HL-60/S4 treated with retinoic acid at 250 ng/mL for 4 days and 3 days (cell line): ENCODE measurements around the gene ATF4.
"Not testable (repeated sequence)": the region's sequence is repeated elsewhere in the genome, so short reads cannot be mapped to it uniquely, and the experiment has no call there.

Experiments used
- in situ Hi-C: fragments of 300-500 bp; cut with MboI; formaldehyde crosslinking; loops from 2 replicates; pipeline ENCODE4 v1.7.0; 2022; ENCODE audit warnings: low sequenced_read_pairs

The ATF4 gene

DNA sequence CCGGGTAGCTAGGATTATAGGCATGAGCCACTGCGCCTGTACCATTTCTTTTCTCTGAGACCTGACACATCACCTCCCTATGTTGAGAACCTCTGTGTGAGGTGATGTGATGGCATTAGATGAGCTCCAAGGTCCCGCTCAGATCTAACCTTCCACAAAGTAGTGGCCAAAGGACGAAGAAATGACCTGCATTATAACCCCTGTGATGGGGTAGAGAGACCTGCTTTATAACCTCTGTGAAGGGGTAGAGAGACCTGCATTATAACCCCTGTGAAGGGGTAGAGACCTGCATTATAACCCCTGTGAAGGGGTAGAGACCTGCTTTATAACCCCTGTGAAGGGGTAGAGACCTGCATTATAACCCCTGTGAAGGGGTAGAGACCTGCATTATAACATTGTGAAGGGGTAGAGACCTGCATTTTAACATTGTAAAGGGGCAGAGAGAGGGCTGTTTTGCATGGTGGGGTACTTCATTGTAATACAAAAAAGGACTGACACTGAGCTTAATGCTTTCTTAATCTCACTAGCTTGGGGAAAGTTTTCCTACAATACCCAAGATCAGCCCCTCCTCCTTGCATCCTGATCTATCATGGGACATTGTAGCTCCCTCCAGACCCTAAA, 9.7 kb upstream of the ATF4 start:
- in situ Hi-C loops = no loop called here

DNA sequence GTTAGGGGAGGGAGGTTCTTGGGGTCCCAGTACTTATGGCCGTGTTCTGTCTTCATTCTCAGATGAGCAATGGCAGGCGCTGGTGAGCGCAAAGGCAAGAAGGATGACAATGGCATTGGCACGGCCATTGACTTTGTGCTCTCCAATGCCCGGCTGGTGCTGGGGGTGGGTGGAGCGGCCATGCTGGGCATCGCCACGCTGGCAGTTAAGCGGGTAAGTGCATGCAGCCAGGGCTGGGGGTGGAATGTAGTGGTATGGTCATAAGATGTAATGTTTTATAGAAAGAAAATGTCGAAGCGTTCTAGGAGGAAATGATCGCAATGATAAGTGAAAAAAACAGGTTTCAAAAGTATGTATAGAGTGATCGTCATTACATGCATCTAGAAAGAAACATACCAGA, 9.1 kb upstream of the ATF4 start:
- in situ Hi-C loops = no loop called here

DNA sequence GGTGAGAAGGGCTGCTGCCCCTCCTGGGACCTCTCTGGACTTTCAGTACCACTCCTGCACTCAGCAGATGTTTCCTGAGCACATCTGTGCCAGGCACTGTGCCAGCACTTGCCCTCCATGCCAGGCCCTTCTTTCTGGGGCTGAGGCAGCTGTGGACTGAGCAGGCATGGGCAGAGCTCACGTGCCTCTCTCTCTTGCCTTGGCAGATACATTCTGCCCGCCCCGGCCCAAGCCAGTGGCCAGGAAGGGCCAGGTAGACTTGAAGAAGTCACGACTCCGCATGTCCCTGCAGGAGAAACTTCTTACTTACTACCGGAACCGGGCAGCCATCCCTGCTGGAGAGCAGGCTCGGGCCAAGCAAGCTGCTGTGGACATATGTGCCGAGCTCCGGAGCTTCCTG, 8.3 kb upstream of the ATF4 start:
- in situ Hi-C loops = no loop called here

DNA sequence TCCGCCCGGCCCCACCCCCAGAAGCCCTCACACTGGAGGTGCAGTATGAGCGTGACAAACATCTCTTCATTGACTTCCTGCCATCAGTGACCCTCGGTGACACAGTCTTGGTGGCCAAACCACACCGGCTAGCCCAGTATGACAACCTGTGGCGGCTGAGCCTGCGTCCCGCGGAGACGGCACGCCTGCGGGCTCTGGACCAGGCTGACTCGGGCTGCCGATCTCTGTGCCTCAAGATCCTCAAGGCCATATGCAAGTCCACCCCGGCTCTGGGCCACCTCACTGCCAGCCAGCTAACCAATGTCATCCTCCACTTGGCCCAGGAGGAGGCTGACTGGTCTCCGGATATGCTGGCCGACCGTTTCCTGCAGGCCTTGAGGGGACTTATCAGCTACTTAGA, 6.6 kb upstream of the ATF4 start:
- in situ Hi-C loops = no loop called here

DNA sequence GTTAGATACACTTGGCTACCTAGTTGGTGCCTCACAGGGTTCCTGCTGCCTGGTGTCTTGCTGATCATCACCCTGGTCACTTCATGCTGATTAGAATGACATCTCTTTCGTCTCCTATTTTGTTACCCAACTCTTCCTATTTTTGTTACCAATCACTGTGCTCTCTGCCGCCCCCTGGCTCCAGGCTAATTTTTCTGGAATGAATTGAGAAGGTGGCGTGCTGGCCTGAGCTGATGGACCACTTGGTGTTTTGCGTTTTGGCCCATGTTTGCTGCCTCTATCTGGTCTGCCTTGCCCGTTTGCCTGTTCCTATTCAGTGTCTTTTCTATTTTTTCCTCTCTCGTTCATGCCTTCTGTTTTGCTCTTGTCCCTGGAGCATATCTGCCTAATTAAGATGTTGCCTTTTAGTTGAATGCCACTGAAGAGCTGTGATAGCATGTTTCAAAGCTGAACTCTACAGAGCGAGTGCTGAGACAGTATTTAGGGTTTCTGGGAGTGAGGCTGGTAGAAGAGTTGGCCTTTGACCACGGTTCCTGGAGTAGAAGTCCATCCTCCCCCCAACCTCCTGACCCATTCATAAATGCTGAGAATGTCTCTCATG, 5.9 kb upstream of the ATF4 start:
- in situ Hi-C loops = no loop called here

DNA sequence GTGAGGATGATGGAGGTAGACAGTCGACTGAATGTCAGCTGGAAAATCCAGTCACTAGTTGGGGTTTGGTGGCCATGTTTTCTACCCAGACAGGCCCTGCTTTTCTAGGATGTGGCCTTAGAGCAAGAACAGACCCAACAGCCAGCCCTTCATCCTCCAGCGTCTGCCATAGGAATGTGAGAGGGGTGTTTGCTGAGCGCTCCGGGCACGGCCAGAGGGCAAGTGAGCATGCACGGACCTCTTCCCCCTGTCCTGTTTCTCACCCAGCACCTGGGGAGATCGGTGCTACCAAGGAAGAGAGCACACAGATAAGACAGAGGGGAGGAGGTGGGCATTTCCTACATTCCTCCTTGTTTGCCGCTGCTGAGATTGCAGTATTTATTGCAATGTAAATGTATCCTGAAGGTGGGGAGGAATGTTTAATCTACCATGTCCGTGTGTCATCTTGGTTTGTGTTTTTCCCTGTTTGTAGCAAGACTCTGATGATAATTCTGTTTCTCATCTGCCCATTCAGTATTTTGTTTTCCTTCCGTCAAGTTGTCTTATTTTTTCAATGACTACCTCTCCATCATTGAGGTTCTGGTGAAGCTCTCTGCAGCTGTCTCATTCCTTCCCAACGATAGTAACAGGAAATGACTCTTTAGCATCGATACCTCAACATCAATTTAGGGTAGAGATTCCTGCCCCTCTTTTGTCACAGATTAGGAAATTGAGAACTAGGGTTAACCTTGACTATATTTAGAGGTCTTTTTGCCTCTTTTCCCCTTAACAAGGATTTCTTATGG, 4.9 kb upstream of the ATF4 start:
- in situ Hi-C loops = no loop called here

DNA sequence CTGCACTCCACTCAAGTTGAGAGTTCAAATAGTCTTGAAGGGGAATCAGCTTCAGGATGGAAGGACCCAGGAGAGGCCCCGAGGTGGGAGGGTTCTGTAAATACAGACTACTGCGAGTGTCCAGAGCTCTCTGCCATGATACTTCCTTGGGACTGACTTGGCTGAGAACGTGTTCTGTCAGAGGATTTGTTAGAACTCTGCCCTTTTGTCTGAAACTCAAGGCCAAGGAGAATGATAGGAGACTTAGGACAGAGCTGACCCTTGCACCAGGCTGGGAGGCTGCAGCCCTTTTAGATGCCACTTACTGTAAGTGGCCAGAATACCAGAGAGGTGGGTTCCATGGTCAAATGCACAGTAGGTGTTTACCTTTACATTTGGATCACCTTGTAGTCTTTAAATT, 2.9 kb upstream of the ATF4 start:
- in situ Hi-C loops = no loop called here

DNA sequence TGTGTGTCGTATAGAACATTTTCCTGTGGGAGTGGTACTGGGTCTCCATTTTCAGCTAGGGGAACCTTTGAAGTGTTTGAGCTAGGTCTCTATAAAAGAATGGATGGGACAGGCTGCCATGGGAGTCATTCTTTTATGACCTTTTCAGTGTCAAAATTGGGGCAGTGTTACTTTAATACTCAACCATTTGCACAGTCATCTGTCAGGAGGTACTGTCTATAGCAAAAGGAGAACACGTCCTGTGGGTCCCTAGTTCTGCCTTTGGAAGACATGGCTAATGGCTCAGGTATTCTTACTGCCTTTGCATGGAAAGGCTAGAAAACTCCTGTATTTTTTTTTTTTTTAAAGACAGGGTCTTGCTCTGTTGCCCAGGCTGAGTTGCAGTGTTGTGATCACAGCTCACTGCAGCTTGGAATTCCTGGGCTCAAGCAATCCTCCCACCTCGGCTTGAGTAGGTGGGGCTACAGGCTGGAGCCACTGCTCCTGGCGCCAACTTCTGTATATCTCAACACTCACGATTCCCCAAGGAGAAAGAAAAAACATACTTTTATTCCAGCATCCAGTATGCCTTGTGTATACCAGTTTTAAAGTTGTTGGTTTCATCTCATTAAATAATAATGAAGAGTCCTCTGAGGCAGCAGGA, 2.1 kb upstream of the ATF4 start:
- in situ Hi-C loops = no loop called here

DNA sequence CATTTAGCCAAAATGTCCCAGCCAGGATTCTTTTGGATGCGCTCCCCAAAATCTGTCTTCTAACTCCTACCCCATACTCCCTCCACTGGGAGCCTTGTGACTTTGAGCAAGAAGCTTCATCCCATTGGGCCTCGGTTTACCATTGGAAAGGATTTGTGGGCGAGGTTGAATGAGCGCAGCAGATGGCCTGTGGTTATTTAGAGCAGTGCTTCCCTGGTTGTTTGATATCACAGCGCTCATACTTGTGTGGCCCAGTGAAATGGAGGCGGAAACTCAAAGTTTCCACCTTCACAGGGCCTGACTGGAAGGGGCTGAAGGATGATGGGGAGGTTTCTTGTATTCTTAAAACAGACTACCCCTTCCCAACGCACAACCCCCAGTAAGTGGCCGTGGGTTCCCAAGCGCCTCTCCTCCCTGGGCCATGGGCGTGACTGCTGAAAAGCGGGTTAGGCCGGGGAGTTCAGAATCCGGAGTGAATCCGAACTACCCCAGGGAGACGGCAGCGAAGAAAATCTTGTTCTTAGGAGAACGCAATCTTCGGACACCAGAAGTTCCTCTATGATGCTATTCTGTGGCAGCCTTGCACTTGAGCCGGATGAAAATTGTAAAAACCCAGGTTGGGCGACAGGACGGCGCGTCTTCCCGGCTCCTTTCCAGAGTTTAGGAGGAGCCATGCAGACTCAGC, 1.2 kb upstream of the ATF4 start:
- in situ Hi-C loops = no loop called here

DNA sequence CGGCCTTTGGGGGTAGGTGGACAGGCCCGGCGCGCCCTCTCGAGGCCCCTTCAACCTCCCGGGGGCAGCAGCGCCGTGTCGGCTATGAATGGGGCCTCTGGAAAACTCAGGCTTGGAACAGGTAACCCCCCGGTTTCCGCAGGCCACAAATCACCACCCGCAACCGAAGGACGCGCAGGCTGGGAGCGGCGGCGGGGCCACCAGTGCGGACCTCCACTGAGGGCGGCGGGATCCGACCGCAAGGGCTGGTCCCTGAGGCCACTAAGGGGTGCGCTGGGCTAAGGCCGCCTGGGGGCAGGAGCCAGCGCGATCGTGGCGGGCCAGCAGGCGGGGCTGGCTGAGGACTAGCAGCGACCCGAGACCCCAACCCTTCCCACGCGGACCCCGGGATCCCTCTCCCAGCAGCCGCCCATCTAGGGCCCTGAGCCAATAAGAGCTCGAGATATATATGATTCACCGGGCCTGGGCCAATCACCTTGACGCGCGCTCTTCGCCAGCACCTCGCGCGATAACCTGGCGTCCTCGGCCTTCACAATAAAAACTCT, 609 bp upstream of the ATF4 start:
- in situ Hi-C loops = no loop called here

DNA sequence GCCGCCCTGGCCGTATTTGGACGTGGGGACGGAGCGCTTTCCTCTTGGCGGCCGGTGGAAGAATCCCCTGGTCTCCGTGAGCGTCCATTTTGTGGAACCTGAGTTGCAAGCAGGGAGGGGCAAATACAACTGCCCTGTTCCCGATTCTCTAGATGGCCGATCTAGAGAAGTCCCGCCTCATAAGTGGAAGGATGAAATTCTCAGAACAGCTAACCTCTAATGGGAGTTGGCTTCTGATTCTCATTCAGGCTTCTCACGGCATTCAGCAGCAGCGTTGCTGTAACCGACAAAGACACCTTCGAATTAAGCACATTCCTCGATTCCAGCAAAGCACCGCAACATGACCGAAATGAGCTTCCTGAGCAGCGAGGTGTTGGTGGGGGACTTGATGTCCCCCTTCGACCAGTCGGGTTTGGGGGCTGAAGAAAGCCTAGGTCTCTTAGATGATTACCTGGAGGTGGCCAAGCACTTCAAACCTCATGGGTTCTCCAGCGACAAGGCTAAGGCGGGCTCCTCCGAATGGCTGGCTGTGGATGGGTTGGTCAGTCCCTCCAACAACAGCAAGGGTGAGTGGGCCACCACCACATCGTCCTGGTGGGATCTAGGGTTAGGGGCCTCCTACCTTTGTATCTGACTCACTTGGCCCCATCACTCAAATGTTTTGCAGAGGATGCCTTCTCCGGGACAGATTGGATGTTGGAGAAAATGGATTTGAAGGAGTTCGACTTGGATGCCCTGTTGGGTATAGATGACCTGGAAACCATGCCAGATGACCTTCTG, 934 bp downstream of the ATF4 start:
- in situ Hi-C loops = not testable (repeated sequence)

DNA sequence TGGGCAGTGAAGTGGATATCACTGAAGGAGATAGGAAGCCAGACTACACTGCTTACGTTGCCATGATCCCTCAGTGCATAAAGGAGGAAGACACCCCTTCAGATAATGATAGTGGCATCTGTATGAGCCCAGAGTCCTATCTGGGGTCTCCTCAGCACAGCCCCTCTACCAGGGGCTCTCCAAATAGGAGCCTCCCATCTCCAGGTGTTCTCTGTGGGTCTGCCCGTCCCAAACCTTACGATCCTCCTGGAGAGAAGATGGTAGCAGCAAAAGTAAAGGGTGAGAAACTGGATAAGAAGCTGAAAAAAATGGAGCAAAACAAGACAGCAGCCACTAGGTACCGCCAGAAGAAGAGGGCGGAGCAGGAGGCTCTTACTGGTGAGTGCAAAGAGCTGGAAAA, 1.7 kb downstream of the ATF4 start:
- in situ Hi-C loops = not testable (repeated sequence)

DNA sequence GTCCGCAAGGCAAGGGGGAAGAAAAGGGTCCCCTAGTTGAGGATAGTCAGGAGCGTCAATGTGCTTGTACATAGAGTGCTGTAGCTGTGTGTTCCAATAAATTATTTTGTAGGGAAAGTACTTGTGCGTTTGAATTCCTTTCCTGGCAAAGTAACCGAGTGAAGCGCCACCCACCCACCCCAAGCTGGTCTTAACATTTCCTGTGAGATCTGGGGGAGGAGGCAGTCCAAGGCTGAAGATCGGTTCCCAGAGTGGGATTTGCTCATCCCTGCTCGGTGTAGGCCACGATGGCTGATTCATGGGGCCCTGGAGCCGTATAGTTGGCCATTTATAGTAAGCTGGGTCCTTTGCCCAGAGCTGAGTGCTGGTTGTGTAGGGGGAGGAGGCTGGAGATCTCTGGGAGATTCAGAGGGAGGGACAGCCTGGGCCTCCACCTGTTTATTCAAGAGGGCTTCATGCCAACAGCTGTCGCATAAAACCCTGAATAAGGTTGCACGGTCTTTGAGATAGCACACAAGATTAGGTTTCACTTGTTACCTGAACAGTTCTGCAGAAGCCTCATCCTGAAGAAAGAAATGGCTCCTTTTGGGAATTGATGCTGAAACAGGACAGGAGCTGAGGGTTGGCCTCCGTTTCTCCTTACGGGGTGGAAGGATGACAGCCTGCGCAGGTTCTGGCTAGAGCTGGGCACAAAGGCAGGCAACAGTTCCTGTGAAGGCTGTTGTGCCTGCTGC, 2.4 kb downstream of the ATF4 start:
- in situ Hi-C loops = no loop called here

DNA sequence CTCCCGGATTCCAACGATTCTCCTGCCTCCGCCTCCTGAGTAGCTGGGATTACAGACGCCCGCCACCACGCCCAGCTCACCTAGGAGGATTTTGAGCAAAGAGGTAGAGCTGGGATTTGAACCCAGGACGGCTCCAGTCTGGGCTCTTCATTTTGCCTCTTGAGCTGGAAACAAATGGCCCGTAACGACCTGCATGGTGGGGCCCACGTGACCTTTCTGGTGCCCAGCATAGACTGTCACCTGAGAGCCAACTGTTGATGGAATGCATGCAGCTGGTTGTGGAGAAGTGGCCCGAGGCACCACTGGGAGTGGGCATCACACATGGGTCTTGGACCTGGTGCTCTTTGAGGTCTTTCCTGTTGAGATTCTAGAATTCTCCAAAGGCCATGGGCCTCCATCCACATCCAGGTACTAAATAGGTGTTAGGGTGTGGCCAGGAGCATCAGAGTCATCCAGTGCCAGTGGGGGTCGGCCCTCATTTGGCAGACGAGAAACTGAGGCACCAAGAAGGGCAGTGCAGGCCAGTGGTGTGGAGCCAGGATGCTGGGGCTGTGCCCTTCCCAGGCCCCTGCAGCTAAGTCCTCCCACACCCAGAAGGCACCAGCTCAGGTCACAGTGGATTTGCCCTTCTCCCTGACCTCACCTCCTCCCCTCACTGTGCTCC, 3.9 kb downstream of the ATF4 start:
- in situ Hi-C loops = no loop called here

DNA sequence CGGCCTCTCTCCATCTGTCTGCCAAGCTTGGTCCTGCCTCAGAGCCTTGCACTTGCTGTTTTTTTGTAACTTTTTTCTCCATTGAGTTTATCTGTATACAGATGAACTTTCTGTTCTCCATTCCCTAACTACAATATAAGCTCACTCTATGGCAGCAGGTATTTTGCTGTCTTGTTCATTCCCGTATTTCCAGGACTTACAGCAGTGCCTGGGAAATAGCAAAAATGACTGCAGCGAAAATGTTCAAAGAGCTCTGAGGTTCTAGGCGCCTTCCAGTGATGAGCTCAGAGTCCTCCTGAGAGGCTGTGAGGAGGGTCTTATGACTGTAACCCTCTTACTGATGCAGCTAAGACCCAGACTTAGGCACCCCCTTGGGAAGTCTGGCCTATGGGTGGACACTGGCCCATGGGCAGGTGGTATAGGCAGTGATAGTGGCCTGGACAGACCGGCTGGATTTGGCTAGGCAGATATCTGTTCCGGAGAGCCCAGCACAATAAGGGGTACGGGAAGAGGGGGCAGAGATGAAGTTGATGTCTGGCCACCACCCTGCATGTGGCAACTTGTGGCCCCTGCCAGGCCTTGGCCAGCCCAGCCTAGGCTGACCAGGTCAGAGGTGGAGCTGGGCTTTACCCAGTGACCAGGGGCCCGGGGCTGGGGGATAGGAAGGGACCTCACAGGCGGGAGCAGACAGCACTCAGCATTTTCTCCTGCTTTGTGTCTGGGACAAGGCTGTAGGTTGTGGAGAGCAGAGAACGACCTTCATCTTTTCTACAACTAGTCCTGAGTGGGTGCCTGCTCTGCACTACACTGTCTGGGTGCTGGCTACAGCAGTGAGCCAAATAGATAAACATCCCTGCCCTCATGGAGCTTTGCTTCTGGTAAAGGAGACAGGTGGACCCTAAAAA, 4.6 kb downstream of the ATF4 start:
- in situ Hi-C loops = loop anchor here (25.0 kb wide), 1 partner anchor 812 kb away; the partner anchor contains the start of gene ADSL

DNA sequence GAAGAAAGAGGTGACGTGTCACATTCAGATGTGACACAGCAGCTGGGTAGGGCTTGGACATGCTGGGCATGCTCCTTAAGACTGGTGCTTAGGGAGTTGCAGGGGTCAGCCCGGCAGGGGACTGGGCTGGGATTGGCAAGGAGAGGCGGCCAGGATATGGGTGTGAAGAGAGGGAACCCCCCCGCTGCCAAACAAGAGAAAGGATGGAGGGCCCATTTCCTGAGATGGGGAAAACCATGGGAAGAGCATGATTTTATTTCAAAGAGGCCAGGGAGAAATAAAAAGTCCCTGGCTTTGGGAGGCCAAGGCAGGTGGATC, 5.3 kb downstream of the ATF4 start:
- in situ Hi-C loops = loop anchor here (25.0 kb wide), 1 partner anchor 812 kb away; the partner anchor contains the start of gene ADSL

DNA sequence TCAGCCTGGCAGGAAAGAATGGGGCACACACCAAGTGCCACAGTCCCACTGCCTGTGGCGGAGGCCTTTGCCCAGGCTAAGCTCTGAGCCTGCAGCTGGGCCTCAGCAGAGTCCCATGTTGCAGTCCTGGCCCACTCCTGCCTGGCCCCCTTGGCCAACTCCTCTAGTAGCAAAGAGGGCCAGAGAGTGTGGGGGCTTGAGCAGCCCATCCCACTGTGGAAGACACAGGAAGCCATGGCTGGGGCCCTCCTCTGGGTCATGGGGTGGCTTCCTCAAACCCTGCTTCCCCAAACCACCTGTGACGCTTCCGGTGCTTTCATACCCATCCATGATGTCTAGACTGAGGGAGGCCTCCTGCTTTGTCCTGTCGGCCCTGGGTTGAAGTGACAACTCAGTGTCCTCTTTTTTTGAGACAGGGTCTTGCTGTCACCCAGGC, 6.4 kb downstream of the ATF4 start:
- in situ Hi-C loops = loop anchor here (25.0 kb wide), 1 partner anchor 811 kb away; the partner anchor contains the start of gene ADSL

DNA sequence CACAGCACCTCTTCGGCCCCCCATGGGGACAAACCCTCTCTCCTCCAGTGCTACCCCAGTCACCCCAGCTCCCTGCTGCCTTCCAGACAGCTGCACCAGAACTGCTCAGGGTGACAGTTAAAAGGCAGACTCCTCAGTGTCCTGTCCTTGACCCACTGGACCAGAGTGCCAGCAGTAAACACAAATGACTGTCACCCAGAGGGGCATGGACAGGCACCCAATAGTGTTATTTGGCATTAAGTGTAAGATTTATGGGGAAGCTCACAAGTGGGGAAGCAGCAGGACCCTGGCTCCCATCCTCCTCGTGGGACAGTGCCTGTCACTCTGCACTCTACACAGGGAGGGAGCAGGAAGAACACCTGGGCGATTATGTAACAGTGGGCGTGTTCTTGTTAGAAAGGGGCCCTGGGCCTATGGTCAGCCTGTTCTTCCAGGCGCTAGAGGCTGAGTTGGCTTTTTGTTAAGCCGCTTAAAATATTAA, 7.2 kb downstream of the ATF4 start:
- in situ Hi-C loops = loop anchor here (25.0 kb wide), 1 partner anchor 810 kb away; the partner anchor contains the start of gene ADSL
